ENCODE measurements around the gene PILRA. TPM values are rescaled to one million over a fixed set of nuclear protein-coding genes. Genes with fewer than 3 reads are reported as not detected.

Gene PILRA
- total and polyA plus RNA-seq, 4 donors: 1.5 to 3.5 (median 3.1) TPM

DNA sequence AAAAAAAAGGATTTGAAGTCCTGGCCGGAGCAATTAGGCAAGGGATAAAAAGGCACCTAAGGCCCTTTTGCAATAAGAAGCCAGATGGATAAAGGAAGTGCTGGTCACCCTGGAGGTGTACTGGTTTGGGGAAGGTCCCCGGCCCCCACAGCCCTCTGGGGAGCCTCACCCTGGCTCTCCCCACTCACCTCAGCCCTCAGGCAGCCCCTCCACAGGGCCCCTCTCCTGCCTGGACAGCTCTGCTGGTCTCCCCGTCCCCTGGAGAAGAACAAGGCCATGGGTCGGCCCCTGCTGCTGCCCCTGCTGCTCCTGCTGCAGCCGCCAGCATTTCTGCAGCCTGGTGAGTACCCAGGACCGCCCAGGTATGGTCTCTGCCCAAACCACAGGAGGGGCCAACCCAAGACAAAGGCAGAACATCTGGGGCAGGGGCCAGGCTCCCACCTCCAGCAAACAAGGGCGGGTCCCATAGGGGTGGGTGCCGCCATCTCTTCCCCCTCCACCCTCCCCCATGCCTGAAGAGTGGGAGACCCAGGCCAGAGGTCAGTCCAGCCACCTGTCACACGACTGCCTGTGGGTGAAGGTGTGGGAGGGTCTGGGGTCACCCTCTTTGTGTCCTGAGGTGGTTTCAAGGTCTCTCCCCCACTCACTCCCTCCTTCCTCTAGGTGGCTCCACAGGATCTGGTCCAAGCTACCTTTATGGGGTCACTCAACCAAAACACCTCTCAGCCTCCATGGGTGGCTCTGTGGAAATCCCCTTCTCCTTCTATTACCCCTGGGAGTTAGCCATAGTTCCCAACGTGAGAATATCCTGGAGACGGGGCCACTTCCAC is 15.0 kb upstream of the PILRA start, which contains the start of gene PILRB:
TSS of gene PILRB (plus strand) at position 91 of the 830 bp plus-strand sequence. CDS start at position 277, 186 bp downstream.
- Histone ChIP-seq H3K36me3 (ENCODE audit: control insufficient read depth in 4 of 4, insufficient read depth in 3 of 4, low read depth in 1 of 4, low read length in 3 of 4) (peaks cover 25 to 84% (median 56%) of the 10 kb centered on the region in 4 donors), H3K27me3 (ENCODE audit: control insufficient read depth in 4 of 4, insufficient read depth in 4 of 4, low read length in 3 of 4) (no peaks in the 10 kb centered on the region), H3K4me3 (ENCODE audit: low read depth in 1 of 3, low read length in 3 of 3) (no peak within 1 kb of the TSS), H3K9ac (ENCODE audit: low read depth in 1 of 2, low read length in 2 of 2) (no peak within 1 kb of the TSS), H3K27ac (ENCODE audit: low read depth in 1 of 2, low read length in 2 of 2) (no peak within 1 kb of the TSS), H3K9me3 (ENCODE audit: control insufficient read depth in 4 of 4, low read length in 3 of 4) (no peaks in the 10 kb centered on the region), H3K4me1 (ENCODE audit: control insufficient read depth in 4 of 4, insufficient read depth in 4 of 4, low read length in 3 of 4) (no peaks in the 10 kb centered on the region)
- TF ChIP-seq HNF4A (conservative IDR thresholded peaks at IDR 0.05): no peak
- TF ChIP-seq RXRA (IDR thresholded peaks at IDR 0.05): no peak
- TF ChIP-seq, protein P1, sequence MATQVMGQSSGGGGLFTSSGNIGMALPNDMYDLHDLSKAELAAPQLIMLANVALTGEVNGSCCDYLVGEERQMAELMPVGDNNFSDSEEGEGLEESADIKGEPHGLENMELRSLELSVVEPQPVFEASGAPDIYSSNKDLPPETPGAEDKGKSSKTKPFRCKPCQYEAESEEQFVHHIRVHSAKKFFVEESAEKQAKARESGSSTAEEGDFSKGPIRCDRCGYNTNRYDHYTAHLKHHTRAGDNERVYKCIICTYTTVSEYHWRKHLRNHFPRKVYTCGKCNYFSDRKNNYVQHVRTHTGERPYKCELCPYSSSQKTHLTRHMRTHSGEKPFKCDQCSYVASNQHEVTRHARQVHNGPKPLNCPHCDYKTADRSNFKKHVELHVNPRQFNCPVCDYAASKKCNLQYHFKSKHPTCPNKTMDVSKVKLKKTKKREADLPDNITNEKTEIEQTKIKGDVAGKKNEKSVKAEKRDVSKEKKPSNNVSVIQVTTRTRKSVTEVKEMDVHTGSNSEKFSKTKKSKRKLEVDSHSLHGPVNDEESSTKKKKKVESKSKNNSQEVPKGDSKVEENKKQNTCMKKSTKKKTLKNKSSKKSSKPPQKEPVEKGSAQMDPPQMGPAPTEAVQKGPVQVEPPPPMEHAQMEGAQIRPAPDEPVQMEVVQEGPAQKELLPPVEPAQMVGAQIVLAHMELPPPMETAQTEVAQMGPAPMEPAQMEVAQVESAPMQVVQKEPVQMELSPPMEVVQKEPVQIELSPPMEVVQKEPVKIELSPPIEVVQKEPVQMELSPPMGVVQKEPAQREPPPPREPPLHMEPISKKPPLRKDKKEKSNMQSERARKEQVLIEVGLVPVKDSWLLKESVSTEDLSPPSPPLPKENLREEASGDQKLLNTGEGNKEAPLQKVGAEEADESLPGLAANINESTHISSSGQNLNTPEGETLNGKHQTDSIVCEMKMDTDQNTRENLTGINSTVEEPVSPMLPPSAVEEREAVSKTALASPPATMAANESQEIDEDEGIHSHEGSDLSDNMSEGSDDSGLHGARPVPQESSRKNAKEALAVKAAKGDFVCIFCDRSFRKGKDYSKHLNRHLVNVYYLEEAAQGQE (IDR thresholded peaks at IDR 0.05): no peak
- no peak for TF ChIP-seq JUND (IDR thresholded peaks at IDR 0.05)
- TF ChIP-seq YY1 (IDR thresholded peaks at IDR 0.05): no peak
- TF ChIP-seq, protein P2, sequence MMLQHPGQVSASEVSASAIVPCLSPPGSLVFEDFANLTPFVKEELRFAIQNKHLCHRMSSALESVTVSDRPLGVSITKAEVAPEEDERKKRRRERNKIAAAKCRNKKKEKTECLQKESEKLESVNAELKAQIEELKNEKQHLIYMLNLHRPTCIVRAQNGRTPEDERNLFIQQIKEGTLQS (IDR thresholded peaks at IDR 0.05): no peak
- TF ChIP-seq, protein P3, sequence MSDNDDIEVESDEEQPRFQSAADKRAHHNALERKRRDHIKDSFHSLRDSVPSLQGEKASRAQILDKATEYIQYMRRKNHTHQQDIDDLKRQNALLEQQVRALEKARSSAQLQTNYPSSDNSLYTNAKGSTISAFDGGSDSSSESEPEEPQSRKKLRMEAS (IDR thresholded peaks at IDR 0.05): no peak
- TF ChIP-seq EGR1 (IDR thresholded peaks at IDR 0.05; ENCODE audit: low read depth in 2 of 2): no peak
- DNase-seq (ENCODE audit: low spot score): no peak
- 90% methylated on average over 11 of the region's 11 CpGs for WGBS

DNA sequence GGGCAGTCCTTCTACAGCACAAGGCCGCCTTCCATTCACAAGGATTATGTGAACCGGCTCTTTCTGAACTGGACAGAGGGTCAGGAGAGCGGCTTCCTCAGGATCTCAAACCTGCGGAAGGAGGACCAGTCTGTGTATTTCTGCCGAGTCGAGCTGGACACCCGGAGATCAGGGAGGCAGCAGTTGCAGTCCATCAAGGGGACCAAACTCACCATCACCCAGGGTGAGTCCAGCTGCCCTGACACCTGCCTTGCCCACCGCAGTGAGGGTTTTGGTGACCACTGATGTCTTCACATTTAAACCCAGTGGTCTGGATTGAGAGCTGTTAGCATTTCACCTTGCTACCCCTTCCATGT is 14.5 kb upstream of the PILRA start:
- H3K36me3 ChIP-seq (ENCODE audit: control insufficient read depth in 4 of 4, insufficient read depth in 3 of 4, low read depth in 1 of 4, low read length in 3 of 4): peaks cover 23 to 81% (median 56%) of the 10 kb centered on the region in 4 donors
- H3K4me1 ChIP-seq (ENCODE audit: control insufficient read depth in 4 of 4, insufficient read depth in 4 of 4, low read length in 3 of 4): no peaks in the 10 kb centered on the region
- TF ChIP-seq YY1 (IDR thresholded peaks at IDR 0.05) (no peak), GABPA (IDR thresholded peaks at IDR 0.05 in 1 of 2, conservative IDR thresholded peaks at IDR 0.05 in 1 of 2) (no peak), FOXA2 (IDR thresholded peaks at IDR 0.05) (no peak), JUND (IDR thresholded peaks at IDR 0.05) (no peak), EGR1 (IDR thresholded peaks at IDR 0.05; ENCODE audit: low read depth in 2 of 2) (no peak), HNF4G (IDR thresholded peaks at IDR 0.05) (no peak), FOXA1 (IDR thresholded peaks at IDR 0.05) (no peak), NR2F2 (IDR thresholded peaks at IDR 0.05) (no peak), RXRA (IDR thresholded peaks at IDR 0.05) (no peak)
- TF ChIP-seq, protein P1 (IDR thresholded peaks at IDR 0.05): no peak
- TF ChIP-seq, protein P4, sequence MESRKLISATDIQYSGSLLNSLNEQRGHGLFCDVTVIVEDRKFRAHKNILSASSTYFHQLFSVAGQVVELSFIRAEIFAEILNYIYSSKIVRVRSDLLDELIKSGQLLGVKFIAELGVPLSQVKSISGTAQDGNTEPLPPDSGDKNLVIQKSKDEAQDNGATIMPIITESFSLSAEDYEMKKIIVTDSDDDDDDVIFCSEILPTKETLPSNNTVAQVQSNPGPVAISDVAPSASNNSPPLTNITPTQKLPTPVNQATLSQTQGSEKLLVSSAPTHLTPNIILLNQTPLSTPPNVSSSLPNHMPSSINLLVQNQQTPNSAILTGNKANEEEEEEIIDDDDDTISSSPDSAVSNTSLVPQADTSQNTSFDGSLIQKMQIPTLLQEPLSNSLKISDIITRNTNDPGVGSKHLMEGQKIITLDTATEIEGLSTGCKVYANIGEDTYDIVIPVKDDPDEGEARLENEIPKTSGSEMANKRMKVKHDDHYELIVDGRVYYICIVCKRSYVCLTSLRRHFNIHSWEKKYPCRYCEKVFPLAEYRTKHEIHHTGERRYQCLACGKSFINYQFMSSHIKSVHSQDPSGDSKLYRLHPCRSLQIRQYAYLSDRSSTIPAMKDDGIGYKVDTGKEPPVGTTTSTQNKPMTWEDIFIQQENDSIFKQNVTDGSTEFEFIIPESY (IDR thresholded peaks at IDR 0.05): no peak
- TF ChIP-seq, protein P2 (IDR thresholded peaks at IDR 0.05): no peak
- no peak overlapping the region for H3K9ac ChIP-seq (ENCODE audit: low read depth in 1 of 2, low read length in 2 of 2)
- no peak for DNase-seq (ENCODE audit: low spot score)
- no peak overlapping the region for H3K27ac ChIP-seq (ENCODE audit: low read depth in 1 of 2, low read length in 2 of 2)
- H3K27me3 ChIP-seq (ENCODE audit: control insufficient read depth in 4 of 4, insufficient read depth in 4 of 4, low read length in 3 of 4): no peaks in the 10 kb centered on the region
- H3K4me3 ChIP-seq (ENCODE audit: low read depth in 1 of 3, low read length in 3 of 3): no peak overlapping the region
- H3K9me3 ChIP-seq (ENCODE audit: control insufficient read depth in 4 of 4, low read length in 3 of 4): no peaks in the 10 kb centered on the region
- 98% methylated on average over 8 of the region's 8 CpGs for WGBS
